IMR-90 (cell line): Measurements from ENCODE around the gene INPPL1. TPM values are rescaled to one million over a fixed set of nuclear protein-coding genes. Genes with fewer than 3 reads are reported as not detected.

ENCODE experiments used
- ATAC-seq: fragments of 200-7000 bp; cut with Tn5 transposase; 2 replicates; pipeline ENCODE4 v1.9.1; 2020; ENCODE audit warnings: low read depth, mild to moderate bottlenecking, moderate library complexity
- BruUV-seq: library from RNA; stranded (reverse); fragments of 400-500 nt; replicated peaks from 2 replicates; lab custom pipeline; 2021; lab: Mats Ljungman, UMichigan
- CTCF ChIA-PET: fragments of 300-600 bp; formaldehyde crosslinking; extraction: SDS; loops from one replicate; lab custom pipeline; 2021; ENCODE audit warnings: antibody characterized with exemption; lab: Yijun Ruan, JAX
- POLR2A ChIA-PET: fragments of 300-600 bp; sonication (Branson Sonifier 250); formaldehyde crosslinking; loops from one replicate; lab custom pipeline; 2022; ENCODE audit warnings: antibody characterized with exemption; ENCODE audit not compliant: unreplicated experiment; lab: Charles Lee
- DNase-seq: peaks from one replicate; pipeline ENCODE4 v3.0.0; 2013
- H2AFZ ChIP-seq: replicated peaks from 2 replicates; pipeline ENCODE3; 2013; ENCODE audit warnings: low read length, mild to moderate bottlenecking; ENCODE audit not compliant: poor library complexity
- H2AK5ac ChIP-seq: 2 replicates; pipeline ENCODE4 v1.6.1; 2013; ENCODE audit warnings: low read depth, low read length, inconsistent platforms
- H2AK9ac ChIP-seq: replicated peaks from 2 replicates; pipeline ENCODE3; 2013; ENCODE audit warnings: mild to moderate bottlenecking, low read depth, low read length, moderate library complexity; ENCODE audit not compliant: poor library complexity
- H2BK120ac ChIP-seq: 2 replicates; pipeline ENCODE4 v1.6.1; 2013; ENCODE audit warnings: low read depth, low read length, inconsistent platforms
- H2BK15ac ChIP-seq: 3 replicates; pipeline ENCODE4 v1.6.1; 2013; ENCODE audit warnings: low read depth, low read length, inconsistent platforms
- H2BK20ac ChIP-seq: 2 replicates; pipeline ENCODE4 v1.6.1; 2013; ENCODE audit warnings: low read depth, mild to moderate bottlenecking, inconsistent platforms, low read length, moderate library complexity
- H2BK5ac ChIP-seq: 2 replicates; pipeline ENCODE4 v1.6.1; 2013; ENCODE audit warnings: mild to moderate bottlenecking, low read depth, low read length, inconsistent platforms; ENCODE audit not compliant: poor library complexity, severe bottlenecking
- H3K14ac ChIP-seq: replicated peaks from 2 replicates; pipeline ENCODE4 v1.6.1; 2013; ENCODE audit warnings: low read depth, low read length, inconsistent platforms
- H3K18ac ChIP-seq: 2 replicates; pipeline ENCODE4 v1.6.1; 2013; ENCODE audit warnings: low read depth, low read length, control low read depth
- H3K23ac ChIP-seq: 2 replicates; pipeline ENCODE4 v1.6.1; 2013; ENCODE audit warnings: low read depth, low read length, inconsistent platforms
- H3K27ac ChIP-seq: 2 replicates; pipeline ENCODE4 v1.5.1; 2013; ENCODE audit warnings: mild to moderate bottlenecking, control low read depth, low read length; ENCODE audit not compliant: insufficient read depth
- H3K27me3 ChIP-seq: 2 replicates; pipeline ENCODE4 v1.6.1; 2013; ENCODE audit warnings: low read length; ENCODE audit not compliant: control insufficient read depth, insufficient read depth
- H3K36me3 ChIP-seq: 2 replicates; pipeline ENCODE4 v1.6.1; 2013; ENCODE audit warnings: low read length, mixed read lengths; ENCODE audit not compliant: control insufficient read depth, insufficient read depth
- H3K4ac ChIP-seq: 2 replicates; pipeline ENCODE4 v1.6.1; 2013; ENCODE audit warnings: low read depth, low read length, inconsistent platforms
- H3K4me1 ChIP-seq: 2 replicates; pipeline ENCODE4 v1.6.1; 2013; ENCODE audit warnings: low read length, mixed read lengths; ENCODE audit not compliant: control insufficient read depth, insufficient read depth
- H3K4me2 ChIP-seq: 2 replicates; pipeline ENCODE4 v1.6.1; 2013; ENCODE audit warnings: low read depth, mild to moderate bottlenecking, control low read depth, low read length, moderate library complexity
- H3K4me3 ChIP-seq: 2 replicates; pipeline ENCODE4 v1.5.1; 2013; ENCODE audit warnings: low read depth, mild to moderate bottlenecking, control low read depth, low read length, moderate library complexity; ENCODE audit not compliant: insufficient read depth
- H3K56ac ChIP-seq: 2 replicates; pipeline ENCODE4 v1.6.1; 2013; ENCODE audit warnings: low read length, inconsistent platforms; ENCODE audit not compliant: insufficient read depth; ENCODE audit errors: extremely low read depth
- H3K79me1 ChIP-seq, 2 experiments: 2 replicates each; pipeline ENCODE4 v1.6.1; 2013; ENCODE audit warnings: low read length in 2 of 2, inconsistent platforms in 1 of 2, low read depth in 1 of 2
- H3K9ac ChIP-seq: 2 replicates; pipeline ENCODE4 v1.6.1; 2013; ENCODE audit warnings: low read depth, low read length, control low read depth
- H3K9me1 ChIP-seq: 2 replicates; pipeline ENCODE4 v1.6.1; 2013; ENCODE audit warnings: low read length, inconsistent platforms; ENCODE audit not compliant: insufficient read depth
- H3K9me3 ChIP-seq: 2 replicates; pipeline ENCODE4 v1.6.1; 2013; ENCODE audit warnings: low read length; ENCODE audit not compliant: control insufficient read depth, insufficient read depth
- H4K20me1 ChIP-seq: 2 replicates; pipeline ENCODE4 v1.6.1; 2013; ENCODE audit warnings: low read length, inconsistent platforms; ENCODE audit not compliant: insufficient read depth
- H4K5ac ChIP-seq: 2 replicates; pipeline ENCODE4 v1.6.1; 2013; ENCODE audit warnings: mild to moderate bottlenecking, low read depth, low read length, control low read depth
- H4K8ac ChIP-seq, 2 experiments: 2 replicates each; pipeline ENCODE4 v1.6.1; 2013; ENCODE audit warnings: low read depth in 2 of 2, low read length in 2 of 2, control low read depth in 1 of 2, inconsistent platforms in 1 of 2
- H4K91ac ChIP-seq: 2 replicates; pipeline ENCODE4 v1.6.1; 2013; ENCODE audit warnings: low read depth, low read length, inconsistent platforms; ENCODE audit not compliant: insufficient read depth
- CTCF ChIP-seq: conservative IDR thresholded peaks from 2 replicates; pipeline ENCODE4 v1.5.1; 2012; ENCODE audit warnings: mild to moderate bottlenecking, low read depth, low read length, improper control_type of control experiment
- MAZ ChIP-seq: IDR thresholded peaks from 2 replicates; pipeline ENCODE4 v1.6.1; 2012; ENCODE audit warnings: low read depth, mild to moderate bottlenecking, low read length, improper control_type of control experiment, moderate library complexity, borderline replicate concordance
- RAD21 ChIP-seq: IDR thresholded peaks from 2 replicates; pipeline ENCODE4 v1.6.1; 2012; ENCODE audit warnings: low read length, improper control_type of control experiment
- RFX5 ChIP-seq: IDR thresholded peaks from 2 replicates; pipeline ENCODE4 v1.8.0; 2012; ENCODE audit warnings: low read depth, mild to moderate bottlenecking, low read length, moderate library complexity
- SMC3 ChIP-seq: fragments of 150-350 bp; IDR thresholded peaks from 2 replicates; pipeline ENCODE4 v1.6.1; 2016; ENCODE audit warnings: low read depth, mild to moderate bottlenecking, antibody characterized with exemption, low read length, moderate library complexity
- WGBS, 2 experiments: methylation state at CpG; one replicate each; pipeline versions ENCODE4 v1.1.5 to v1.1.7; 2013; ENCODE audit warnings: missing lambda C conversion rate in 2 of 2; ENCODE audit not compliant: insufficient read length in 1 of 2; ENCODE audit errors: extremely low coverage in 2 of 2; 5-methylcytosine and 5-hydroxymethylcytosine counted together
- dilution Hi-C: fragments of 300-500 bp; cut with HindIII; formaldehyde crosslinking; loops from one replicate; pipeline ENCODE4 v1.14.3; 2018; ENCODE audit warnings: low sequenced_read_pairs; ENCODE audit not compliant: unreplicated experiment
- in situ Hi-C: fragments of 300-500 bp; cut with MboI; formaldehyde crosslinking; loops from 3 replicates; pipeline ENCODE4 v1.14.3; 2019; ENCODE audit warnings: low sequenced_read_pairs, inconsistent platforms, mixed read lengths
- intact Hi-C: fragments of 100-400 bp; cut with micrococcal nuclease; formaldehyde crosslinking; loops from 2 replicates; pipeline ENCODE4 v1.10.0; 2022
- polyA plus RNA-seq, 3 experiments: library from polyadenylated mRNA; depleted of rRNA; stranded (reverse); fragments of >200 nt; gene quantifications; 2 replicates each; pipeline ENCODE4 v1.2.3, GENCODE V29; 2012; ENCODE audit warnings: low replicate concordance in 1 of 3
- total RNA-seq: library from RNA; depleted of rRNA; stranded (reverse); fragments of >200 nt; gene quantifications from 2 replicates; pipeline ENCODE4 v1.2.3, GENCODE V29; 2012

The INPPL1 gene
- total and polyA plus RNA-seq, 2 of the 4 experiments (the other 2 are of a cell fraction): 27.4 to 105 TPM

DNA sequence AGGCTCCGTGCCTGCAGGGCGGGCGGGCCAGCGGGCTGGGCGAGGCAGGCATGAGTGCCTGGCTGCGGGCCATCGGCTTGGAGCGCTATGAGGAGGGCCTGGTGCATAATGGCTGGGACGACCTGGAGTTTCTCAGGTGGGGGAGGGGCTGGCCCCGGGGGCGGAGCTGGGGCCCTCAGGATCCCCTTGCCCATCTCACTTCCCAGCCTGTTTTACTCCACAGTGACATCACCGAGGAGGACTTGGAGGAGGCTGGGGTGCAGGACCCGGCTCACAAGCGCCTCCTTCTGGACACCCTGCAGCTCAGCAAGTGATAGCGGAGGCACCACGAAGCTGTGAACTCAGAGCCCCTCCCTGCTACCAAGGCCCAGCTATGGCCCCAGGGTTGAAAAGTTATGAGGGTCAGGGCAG, 13.5 kb downstream of the INPPL1 start:
- H2AFZ ChIP-seq: peak overlapping the region; percentile 79
- H3K4me3 ChIP-seq: no peak overlapping the region
- BruUV-seq: no TSS peak
- H3K4me2 ChIP-seq: no peak overlapping the region
- peak; percentile 57; the same call in 1 of the 2 replicates for TF ChIP-seq MAZ
- TF ChIP-seq CTCF: peak; percentile 66
- peak; percentile 71 for TF ChIP-seq RAD21
- no peak for TF ChIP-seq RFX5
- peak; percentile 76 for TF ChIP-seq SMC3
- no peak overlapping the region for H3K14ac ChIP-seq
- peaks cover 46% of the 10 kb centered on the region for H3K36me3 ChIP-seq
- H3K4me1 ChIP-seq: peaks cover 2% of the 10 kb centered on the region; the same call in 1 of the 2 replicates
- H4K5ac ChIP-seq: no peak overlapping the region
- intact Hi-C loops: loop anchor here (1.0 to 2.0 kb wide), 4 partner anchors 115 to 213 kb away; no protein-coding TSS in a partner anchor
- no peak overlapping the region for H2BK120ac ChIP-seq
- H3K9me3 ChIP-seq: no peaks in the 10 kb centered on the region; the same call in 1 of the 2 replicates
- no peak overlapping the region for H2BK15ac ChIP-seq
- dilution Hi-C loops: no loop called here
- no peak overlapping the region for H2BK5ac ChIP-seq
- no peak overlapping the region for H3K4ac ChIP-seq
- ChIA-PET POLR2A (no interaction called here), CTCF (interaction anchor here (0.5 to 0.6 kb wide), 3 partner anchors 40 to 210 kb away, joined by 3 to 4 read pairs (median 4); no protein-coding TSS in a partner anchor)
- no peak overlapping the region for H2AK9ac ChIP-seq
- DNase-seq: peak; percentile 67
- peaks cover 45% of the 10 kb centered on the region for H4K20me1 ChIP-seq
- H4K8ac ChIP-seq: no peak overlapping the region
- H3K18ac ChIP-seq: no peak overlapping the region
- no peak overlapping the region for H3K9ac ChIP-seq
- H2BK20ac ChIP-seq: no peak overlapping the region
- peaks cover under 1 to 9% of the 10 kb centered on the region in 2 experiments; a peak in 2 of 4 replicates for H3K79me1 ChIP-seq
- H3K56ac ChIP-seq: no peak overlapping the region
- peaks cover 28% of the 10 kb centered on the region for H3K27me3 ChIP-seq
- ATAC-seq: peak; percentile 50
- no peaks in the 10 kb centered on the region for H3K9me1 ChIP-seq
- no peak overlapping the region for H2AK5ac ChIP-seq
- in situ Hi-C loops: loop anchor here (5.0 kb wide), 1 partner anchor 211 kb away; no protein-coding TSS in a partner anchor
- H3K23ac ChIP-seq: no peak overlapping the region
- WGBS, 2 experiments: 57% methylated on average over 5 of the region's 16 CpGs; no CpG with 5 or more reads in 1 of the 2 experiments
- no peak overlapping the region for H4K91ac ChIP-seq
- H3K27ac ChIP-seq: no peak overlapping the region
